Neural cell (in vitro differentiated cells): ENCODE results near the gene FFAR3. TPM values are rescaled to one million over a fixed set of nuclear protein-coding genes. Genes with fewer than 3 reads are reported as not detected.

Source experiments
- H2AFZ ChIP-seq: fragments of 200-600, 300-800 bp; sonication (generic), shearing (Covaris generic); 2 replicates; pipeline ENCODE4 v1.6.0; 2014; ENCODE audit warnings: low read depth, mild to moderate bottlenecking, antibody characterized with exemption, low read length, moderate library complexity
- H3F3A ChIP-seq: fragments of 200-600 bp; shearing (Covaris generic); 2 replicates; pipeline ENCODE4 v1.6.1; 2016; ENCODE audit warnings: mild to moderate bottlenecking, moderate library complexity, mixed read lengths, antibody characterized with exemption, low read length; ENCODE audit not compliant: insufficient read depth, poor library complexity, severe bottlenecking
- H3K27ac ChIP-seq: fragments of 200-600, 300-800 bp; sonication (generic), shearing (Covaris generic); 2 replicates; pipeline ENCODE4 v1.5.1; 2014; ENCODE audit warnings: mild to moderate bottlenecking, low read length, moderate library complexity
- H3K27me3 ChIP-seq: fragments of 300-800, 200-600 bp; sonication (generic), shearing (Covaris generic); 2 replicates; pipeline ENCODE4 v1.6.0; 2014; ENCODE audit warnings: mild to moderate bottlenecking, low read depth, low read length, moderate library complexity; ENCODE audit not compliant: insufficient read depth
- H3K36me3 ChIP-seq: fragments of 300-800, 200-600 bp; sonication (generic), shearing (Covaris generic); 2 replicates; pipeline ENCODE4 v1.5.1; 2014; ENCODE audit warnings: mild to moderate bottlenecking, antibody characterized with exemption, low read length, moderate library complexity; ENCODE audit not compliant: insufficient read depth
- H3K4me2 ChIP-seq: fragments of 300-800, 200-600 bp; sonication (generic), shearing (Covaris generic); 2 replicates; pipeline ENCODE4 v1.6.0; 2014; ENCODE audit warnings: mild to moderate bottlenecking, low read length
- H3K4me3 ChIP-seq: fragments of 300-800, 200-600 bp; sonication (generic), shearing (Covaris generic); 2 replicates; pipeline ENCODE4 v1.5.1; 2014; ENCODE audit warnings: mild to moderate bottlenecking, low read length, moderate library complexity
- H3K79me2 ChIP-seq: fragments of 200-600 bp; shearing (Covaris generic); replicated peaks from 2 replicates; pipeline ENCODE4 v1.6.0; 2014; ENCODE audit warnings: mild to moderate bottlenecking, low read length, moderate library complexity; ENCODE audit not compliant: insufficient read depth
- H3K9ac ChIP-seq: fragments of 300-800, 200-600 bp; sonication (generic), shearing (Covaris generic); 2 replicates; pipeline ENCODE4 v1.6.1; 2016; ENCODE audit warnings: mild to moderate bottlenecking, low read length, mixed read lengths
- H3K9me2 ChIP-seq: fragments of 200-600 bp; shearing (Covaris generic); 2 replicates; pipeline ENCODE4 v1.6.1; 2016; ENCODE audit warnings: mild to moderate bottlenecking, low read length, mixed read lengths; ENCODE audit not compliant: insufficient read depth
- H3K9me3 ChIP-seq: fragments of 200-600, 300-800 bp; sonication (generic), shearing (Covaris generic); 2 replicates; pipeline ENCODE4 v1.6.1; 2016; ENCODE audit warnings: mild to moderate bottlenecking, mixed run types, low read length, moderate library complexity, mixed read lengths
- H4K20me1 ChIP-seq: fragments of 200-600 bp; shearing (Covaris generic); 2 replicates; pipeline ENCODE4 v1.6.1; 2016; ENCODE audit warnings: mild to moderate bottlenecking, mixed run types; ENCODE audit not compliant: insufficient read depth
- CTCF ChIP-seq: fragments of 450-650 bp; IDR thresholded peaks from 2 replicates; pipeline ENCODE4 v1.5.1; 2014; ENCODE audit warnings: antibody characterized with exemption, mild to moderate bottlenecking, moderate library complexity; ENCODE audit not compliant: poor library complexity, severe bottlenecking
- EP300 ChIP-seq: fragments of 450-650 bp; conservative IDR thresholded peaks from 2 replicates; pipeline ENCODE4 v1.6.1; 2014; ENCODE audit warnings: antibody characterized with exemption, mild to moderate bottlenecking, moderate library complexity; ENCODE audit not compliant: poor library complexity, severe bottlenecking
- EZH2 ChIP-seq: fragments of 200-600, 300-800 bp; shearing (Covaris generic), sonication (generic); IDR thresholded peaks from 2 replicates; pipeline ENCODE4 v1.6.1; 2014; ENCODE audit warnings: antibody characterized with exemption, low read length, borderline replicate concordance, mild to moderate bottlenecking; ENCODE audit not compliant: insufficient read depth, poor library complexity, severe bottlenecking
- MXI1 ChIP-seq: fragments of 450-650 bp; conservative IDR thresholded peaks from 2 replicates; pipeline ENCODE4 v1.6.1; 2014; ENCODE audit warnings: antibody characterized with exemption, mild to moderate bottlenecking; ENCODE audit not compliant: poor library complexity, severe bottlenecking
- POLR2AphosphoS5 ChIP-seq: IDR thresholded peaks from 2 replicates; pipeline ENCODE4 v1.6.1; 2012
- RAD21 ChIP-seq: fragments of 450-650 bp; conservative IDR thresholded peaks from 2 replicates; pipeline ENCODE4 v1.6.1; 2014; ENCODE audit warnings: antibody characterized with exemption, mild to moderate bottlenecking, moderate library complexity
- REST ChIP-seq: IDR thresholded peaks from 2 replicates; pipeline ENCODE4 v1.6.1; 2012; ENCODE audit warnings: borderline replicate concordance
- SMC3 ChIP-seq: fragments of 450-650 bp; conservative IDR thresholded peaks from 2 replicates; pipeline ENCODE4 v1.6.1; 2014; ENCODE audit warnings: antibody characterized with exemption, mild to moderate bottlenecking, moderate library complexity; ENCODE audit not compliant: poor library complexity
- TAF1 ChIP-seq: IDR thresholded peaks from 2 replicates; pipeline ENCODE4 v1.6.1; 2012; ENCODE audit warnings: low read depth
- polyA plus RNA-seq: library from polyadenylated mRNA; depleted of rRNA; stranded (reverse); fragments of >200 nt; gene quantifications from 2 replicates; pipeline ENCODE4 v1.2.3, GENCODE V29; 2014

Gene FFAR3
- polyA plus RNA-seq, 1 donor from 2014 or later: not detected

- no peak overlapping the region for H2AFZ ChIP-seq
- H3F3A ChIP-seq: no peaks in the 10 kb centered on the region
- no peaks in the 10 kb centered on the region for H3K9me3 ChIP-seq
- H4K20me1 ChIP-seq: no peaks in the 10 kb centered on the region
- no peak overlapping the region for H3K4me2 ChIP-seq
- no peak for TF ChIP-seq CTCF
- no peak for TF ChIP-seq TAF1
- TF ChIP-seq RAD21: no peak
- no peak for TF ChIP-seq REST
- TF ChIP-seq EZH2: no peak
- no peak for TF ChIP-seq POLR2AphosphoS5
- TF ChIP-seq EP300: no peak
- no peak for TF ChIP-seq MXI1
- TF ChIP-seq SMC3: no peak
- no peak overlapping the region for H3K4me3 ChIP-seq
- no peaks in the 10 kb centered on the region for H3K79me2 ChIP-seq
- no peaks in the 10 kb centered on the region for H3K36me3 ChIP-seq
- no peaks in the 10 kb centered on the region for H3K9me2 ChIP-seq
- no peak overlapping the region for H3K9ac ChIP-seq
- H3K27me3 ChIP-seq: no peaks in the 10 kb centered on the region
- no peak overlapping the region for H3K27ac ChIP-seq
These were observed 50.3 kb downstream of the FFAR3 start for GRCh38 chr19:35408284-35409171.

- Histone ChIP-seq H3K9ac (no peak overlapping the region), H4K20me1 (no peaks in the 10 kb centered on the region), H3K9me2 (no peaks in the 10 kb centered on the region), H3K4me3 (no peak overlapping the region), H3K9me3 (no peaks in the 10 kb centered on the region), H2AFZ (no peak overlapping the region), H3K4me2 (no peak overlapping the region), H3F3A (no peaks in the 10 kb centered on the region), H3K27ac (no peak overlapping the region), H3K27me3 (no peaks in the 10 kb centered on the region), H3K79me2 (no peaks in the 10 kb centered on the region), H3K36me3 (no peaks in the 10 kb centered on the region)
- TF ChIP-seq SMC3: no peak
- TF ChIP-seq RAD21: no peak
These were observed 50.9 kb downstream of the FFAR3 start for GRCh38 chr19:35409191-35409590.

Other genes with a start within 250 kb of the FFAR3 start
- gene FXYD3, start 242.6 kb upstream of the FFAR3 start, polyA plus RNA-seq: not detected in 2 replicates
- gene LGI4, start 223.4 kb upstream of the FFAR3 start, polyA plus RNA-seq: 0.63 and 3.1 TPM in 2 replicates
- not detected in 2 replicates for gene FXYD1, start 219.6 kb upstream of the FFAR3 start, polyA plus RNA-seq
- 35.7 and 37.6 TPM in 2 replicates for gene FXYD7, start 215.2 kb upstream of the FFAR3 start, polyA plus RNA-seq
- not detected in 2 replicates for gene FXYD5, start 203.7 kb upstream of the FFAR3 start, polyA plus RNA-seq
- gene FAM187B, start 129.7 kb upstream of the FFAR3 start, polyA plus RNA-seq: not detected in 2 replicates
- not detected in 2 replicates for gene LSR, start 109.5 kb upstream of the FFAR3 start, polyA plus RNA-seq
- gene USF2, start 89.5 kb upstream of the FFAR3 start, polyA plus RNA-seq: 104 and 107 TPM in 2 replicates
- not detected in 2 replicates for gene HAMP, start 75.9 kb upstream of the FFAR3 start, polyA plus RNA-seq
- not detected in 2 replicates for gene MAG, start 66.3 kb upstream of the FFAR3 start, polyA plus RNA-seq
- gene CD22, start 29.3 kb upstream of the FFAR3 start, polyA plus RNA-seq: not detected in 2 replicates
- gene FFAR1, start 10.6 kb upstream of the FFAR3 start, polyA plus RNA-seq: not detected in 2 replicates
- not detected in 2 replicates for gene GPR42, start 12.6 kb downstream of the FFAR3 start, polyA plus RNA-seq
- gene FFAR2, start 89.8 kb downstream of the FFAR3 start, polyA plus RNA-seq: not detected in 2 replicates
- not detected in 2 replicates for gene KRTDAP, start 132.0 kb downstream of the FFAR3 start, polyA plus RNA-seq
- gene DMKN, start 155.2 kb downstream of the FFAR3 start, polyA plus RNA-seq: not detected in 2 replicates
- not detected in 2 replicates for gene SBSN, start 169.9 kb downstream of the FFAR3 start, polyA plus RNA-seq
- gene GAPDHS, start 175.0 kb downstream of the FFAR3 start, polyA plus RNA-seq: not detected in 2 replicates
- 106 and 108 TPM in 2 replicates for gene TMEM147, start 187.2 kb downstream of the FFAR3 start, polyA plus RNA-seq
- 0.34 TPM in 1 of 2 replicates, not detected in the other for gene ATP4A, start 205.2 kb downstream of the FFAR3 start, polyA plus RNA-seq
- not detected in 2 replicates for gene PMIS2, start 227.7 kb downstream of the FFAR3 start, polyA plus RNA-seq